ENCODE measurements around the gene AKAP6.
"Not testable (repeated sequence)": the region's sequence is repeated elsewhere in the genome, so short reads cannot be mapped to it uniquely, and the experiment has no call there.

- TF ChIP-seq POLR2AphosphoS5, POLR2A, TAF1 (IDR thresholded peaks at IDR 0.05; ENCODE audit: low read depth, low read length): not testable (repeated sequence)
Measured at GRCh38 chr14:32793033-32793432, 463.9 kb downstream of the AKAP6 start.

All from GM12891 (cell line).